Activated naive CD8-positive, alpha-beta T cell treated with anti-CD3 and anti-CD28 coated beads, Interleukin-2, amount 10 ng/mL, durations not matched to agents 7 days and 5 days (primary cell): ENCODE results near the gene SCEL. TPM values are rescaled to one million over a fixed set of nuclear protein-coding genes. Genes with fewer than 3 reads are reported as not detected.
A peak's percentile ranks its signal among the peaks of the same experiment; 100 is the strongest.

Experiments used
- ATAC-seq: fragments of 150-1000 bp; cut with Tn5 transposase; one replicate; pipeline ENCODE4 v1.10.0; 2021; ENCODE audit warnings: low read depth, moderate library complexity
- POLR2A ChIA-PET: fragments of 350-600 bp; sonication (Branson Sonifier 250); formaldehyde crosslinking; loops from one replicate; lab custom pipeline; 2021; ENCODE audit warnings: antibody characterized with exemption; lab: Charles Lee
- DNase-seq: peaks from one replicate; pipeline ENCODE4 v3.0.0; 2021
- H3K27ac Mint-ChIP-seq: one replicate; pipeline ENCODE4 v1.8.0; 2022; ENCODE audit warnings: mild to moderate bottlenecking, mixed read lengths
- H3K27me3 Mint-ChIP-seq: one replicate; pipeline ENCODE4 v1.8.0; 2022; ENCODE audit warnings: mild to moderate bottlenecking, moderate library complexity, mixed read lengths
- H3K36me3 Mint-ChIP-seq: one replicate; pipeline ENCODE4 v1.8.0; 2021; ENCODE audit warnings: mild to moderate bottlenecking, mixed read lengths
- H3K4me1 Mint-ChIP-seq: one replicate; pipeline ENCODE4 v1.8.0; 2021; ENCODE audit warnings: mixed read lengths
- H3K4me3 Mint-ChIP-seq: one replicate; pipeline ENCODE4 v1.8.0; 2022; ENCODE audit warnings: mild to moderate bottlenecking, moderate library complexity, mixed read lengths
- H3K9me3 Mint-ChIP-seq: one replicate; pipeline ENCODE4 v1.8.0; 2021; ENCODE audit warnings: mixed read lengths
- total RNA-seq, 2 experiments: library from RNA; stranded (reverse); gene quantifications; one replicate each; pipeline ENCODE4 v1.2.3, GENCODE V29; 2021

SCEL gene
- not detected for total RNA-seq

GRCh38 chr13:77535448-77535847 lies at the start of gene SCEL:
Gene SCEL, plus strand, starts transcription at chr13:77535706. Its CDS starts 20,170 bp downstream, at chr13:77555876.
- Mint-ChIP-seq H3K27ac (no peak within 1 kb of the TSS), H3K4me3 (no peak within 1 kb of the TSS), H3K4me1 (peaks cover 1% of the 10 kb centered on the region), H3K36me3 (no peaks in the 10 kb centered on the region), H3K27me3 (peaks cover 9% of the 10 kb centered on the region), H3K9me3 (no peaks in the 10 kb centered on the region)
- DNase-seq (no peak), ATAC-seq (no peak)
- POLR2A ChIA-PET = no interaction called here

- ATAC-seq (no peak), DNase-seq (no peak)
- no peak overlapping the region for H3K4me3 Mint-ChIP-seq
- no peak overlapping the region for H3K27ac Mint-ChIP-seq
- peaks cover 4% of the 10 kb centered on the region for H3K27me3 Mint-ChIP-seq
- no peaks in the 10 kb centered on the region for H3K4me1 Mint-ChIP-seq
- POLR2A ChIA-PET = no interaction called here
- H3K9me3 Mint-ChIP-seq = peaks cover 4% of the 10 kb centered on the region
- no peaks in the 10 kb centered on the region for H3K36me3 Mint-ChIP-seq
Observed at GRCh38 chr13:77489566-77490337, 45.8 kb upstream of the SCEL start.

DNA sequence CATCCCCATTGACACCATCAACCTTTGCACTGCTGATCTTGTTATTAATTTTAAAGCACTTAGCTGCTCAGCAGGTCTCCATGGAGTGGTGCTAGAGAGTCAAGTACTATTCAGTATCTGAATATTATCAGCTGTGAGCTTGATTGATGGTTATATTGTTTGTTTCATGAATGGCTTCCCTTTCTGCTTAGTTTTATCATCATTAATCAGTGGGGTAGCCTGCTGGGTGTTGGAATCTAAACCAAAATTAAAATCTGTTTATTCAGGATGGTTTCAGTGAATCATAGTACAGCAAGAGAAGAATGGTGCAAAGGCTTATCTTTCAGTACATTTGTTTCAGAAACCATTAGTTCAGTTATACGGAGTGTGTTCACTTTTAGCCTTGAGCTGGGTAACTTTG lies 42.5 kb upstream of the SCEL start:
- DNase-seq (no peak), ATAC-seq (no peak)
- Mint-ChIP-seq H3K27ac (no peak overlapping the region), H3K36me3 (no peaks in the 10 kb centered on the region), H3K9me3 (no peaks in the 10 kb centered on the region), H3K4me3 (no peak overlapping the region), H3K4me1 (no peaks in the 10 kb centered on the region), H3K27me3 (peaks cover 4% of the 10 kb centered on the region)
- POLR2A ChIA-PET = no interaction called here

GRCh38 chr13:77494226-77494625 lies 41.3 kb upstream of the SCEL start:
- H3K9me3 Mint-ChIP-seq = no peaks in the 10 kb centered on the region
- H3K4me1 Mint-ChIP-seq = no peaks in the 10 kb centered on the region
- POLR2A ChIA-PET = no interaction called here
- DNase-seq (no peak), ATAC-seq (no peak)
- no peaks in the 10 kb centered on the region for H3K36me3 Mint-ChIP-seq
- H3K4me3 Mint-ChIP-seq = no peak overlapping the region
- H3K27ac Mint-ChIP-seq = no peak overlapping the region
- peaks cover 4% of the 10 kb centered on the region for H3K27me3 Mint-ChIP-seq

- POLR2A ChIA-PET = no interaction called here
- Mint-ChIP-seq H3K4me1 (no peaks in the 10 kb centered on the region), H3K9me3 (no peaks in the 10 kb centered on the region), H3K27ac (no peak overlapping the region), H3K27me3 (peaks cover 8% of the 10 kb centered on the region), H3K36me3 (no peaks in the 10 kb centered on the region), H3K4me3 (no peak overlapping the region)
- ATAC-seq (no peak), DNase-seq (no peak)
Observed at GRCh38 chr13:77497350-77497749, 38.2 kb upstream of the SCEL start.

- Mint-ChIP-seq H3K9me3 (no peaks in the 10 kb centered on the region), H3K4me1 (no peaks in the 10 kb centered on the region), H3K36me3 (no peaks in the 10 kb centered on the region), H3K27me3 (peaks cover 8% of the 10 kb centered on the region), H3K27ac (no peak overlapping the region), H3K4me3 (no peak overlapping the region)
- POLR2A ChIA-PET = no interaction called here
- ATAC-seq (no peak), DNase-seq (no peak)
Observed at GRCh38 chr13:77497835-77498234, 37.7 kb upstream of the SCEL start.

DNA sequence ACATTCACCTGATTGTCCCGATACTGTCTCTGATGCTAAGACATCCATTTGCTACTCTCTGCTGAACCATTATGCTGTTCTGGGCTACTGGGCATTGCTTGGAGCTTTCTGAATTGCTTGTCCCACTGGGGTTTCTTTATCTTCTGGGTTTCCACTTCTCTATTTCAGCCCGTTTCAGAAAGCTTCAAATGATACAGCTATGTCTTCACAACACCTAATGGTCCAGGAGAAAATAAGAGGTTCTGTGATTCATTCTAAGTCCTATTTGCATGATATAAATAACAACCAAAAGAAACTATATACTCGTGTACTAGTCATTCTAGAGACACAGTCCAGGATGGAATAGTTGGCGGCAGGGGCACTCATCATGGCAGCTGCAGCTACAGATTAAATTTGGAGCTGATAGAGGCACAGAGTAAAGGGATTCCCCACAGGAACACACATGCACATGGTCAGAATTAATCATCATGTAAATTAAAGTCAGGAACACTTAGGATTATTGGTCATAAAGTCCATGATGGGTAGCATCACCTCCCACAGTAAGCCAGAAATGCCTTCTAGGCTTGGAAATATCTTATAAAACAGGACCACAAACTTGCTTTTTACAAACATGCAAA lies 33.3 kb upstream of the SCEL start:
- Mint-ChIP-seq H3K27ac (no peak overlapping the region), H3K36me3 (no peaks in the 10 kb centered on the region), H3K4me1 (no peaks in the 10 kb centered on the region), H3K4me3 (no peak overlapping the region), H3K27me3 (peaks cover 8% of the 10 kb centered on the region), H3K9me3 (no peaks in the 10 kb centered on the region)
- no peak for ATAC-seq
- no peak for DNase-seq
- POLR2A ChIA-PET = no interaction called here

GRCh38 chr13:77503398-77503797 lies 32.1 kb upstream of the SCEL start:
- no peak overlapping the region for H3K4me3 Mint-ChIP-seq

DNA sequence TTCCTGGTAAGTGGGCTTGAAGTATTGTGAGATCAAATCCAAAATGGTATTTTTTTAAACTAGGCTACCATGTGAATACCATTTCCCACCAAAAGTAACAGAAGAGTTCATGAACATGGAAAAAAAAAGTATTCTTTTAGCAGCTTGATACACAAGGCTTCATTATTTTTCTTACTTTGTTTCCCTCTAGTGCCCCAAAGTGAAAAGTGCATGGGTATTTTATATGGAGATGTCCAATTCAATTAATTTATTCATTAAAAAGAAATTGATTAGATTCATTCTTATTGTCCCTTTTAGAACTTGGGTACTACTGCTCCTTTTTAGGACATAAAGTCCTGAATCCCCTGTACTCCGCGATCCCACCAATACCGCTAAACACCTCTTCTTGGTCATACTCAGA lies 28.6 kb upstream of the SCEL start:
- ATAC-seq = no peak
- Mint-ChIP-seq H3K36me3 (no peaks in the 10 kb centered on the region), H3K4me1 (peaks cover 11% of the 10 kb centered on the region), H3K4me3 (no peak overlapping the region), H3K27ac (no peak overlapping the region), H3K9me3 (no peaks in the 10 kb centered on the region), H3K27me3 (peaks cover 5% of the 10 kb centered on the region)
- POLR2A ChIA-PET = no interaction called here
- no peak for DNase-seq

More at GRCh38 chr13:77503398-77503797, 32.1 kb upstream of the SCEL start:
- Mint-ChIP-seq H3K36me3 (no peaks in the 10 kb centered on the region), H3K27ac (no peak overlapping the region), H3K27me3 (peaks cover 8% of the 10 kb centered on the region), H3K9me3 (no peaks in the 10 kb centered on the region), H3K4me1 (peaks cover 4% of the 10 kb centered on the region)
- POLR2A ChIA-PET = interaction anchor here (0.6 kb wide), 1 partner anchor 638 kb away, joined by 3 read pairs; no protein-coding TSS in a partner anchor
- ATAC-seq (no peak), DNase-seq (no peak)

DNA sequence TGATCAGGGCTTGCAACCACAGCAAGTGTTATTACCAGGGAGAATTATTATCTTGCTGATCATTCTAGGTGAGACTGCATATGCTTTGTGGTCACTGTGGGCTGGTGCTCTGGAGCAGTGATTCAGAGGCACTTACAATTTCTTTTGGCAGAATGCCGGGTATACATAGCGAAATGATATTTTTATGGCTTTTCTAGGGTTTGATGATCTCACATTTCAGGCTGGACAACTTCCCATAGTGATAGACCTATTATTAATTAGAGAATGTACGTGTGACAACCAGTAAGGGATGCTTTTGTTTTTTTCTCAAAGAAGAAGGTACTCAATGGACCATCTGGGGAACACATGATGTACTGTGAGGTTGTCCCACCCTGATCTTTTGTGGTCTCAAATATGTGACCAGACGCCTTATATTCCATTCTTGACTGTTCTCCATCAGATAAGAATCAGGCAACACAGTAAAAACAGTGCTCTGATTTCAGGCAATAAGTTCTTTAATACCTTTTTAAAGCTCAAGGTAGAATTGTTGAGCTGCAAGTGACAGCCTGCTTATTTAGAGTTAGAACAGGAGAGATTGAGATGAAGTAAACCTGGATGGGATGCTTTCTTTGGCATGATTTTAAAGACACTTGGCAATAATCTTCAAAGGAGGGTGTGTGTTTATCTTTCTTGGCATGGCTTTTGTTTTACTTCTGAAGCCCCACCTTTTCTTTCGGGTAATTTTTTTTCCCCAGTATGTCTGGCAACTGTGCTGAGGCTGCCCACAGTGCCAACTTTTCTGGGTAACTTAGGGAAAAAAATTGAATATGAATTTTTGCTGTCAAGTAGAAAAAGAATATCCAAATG lies 27.4 kb upstream of the SCEL start:
- no peak for ATAC-seq
- no peaks in the 10 kb centered on the region for H3K36me3 Mint-ChIP-seq
- H3K4me1 Mint-ChIP-seq = peaks cover 11% of the 10 kb centered on the region
- H3K27ac Mint-ChIP-seq = no peak overlapping the region
- POLR2A ChIA-PET = no interaction called here
- no peaks in the 10 kb centered on the region for H3K9me3 Mint-ChIP-seq
- H3K27me3 Mint-ChIP-seq = no peaks in the 10 kb centered on the region
- DNase-seq = no peak
- H3K4me3 Mint-ChIP-seq = no peak overlapping the region

GRCh38 chr13:77508959-77509620 lies 26.4 kb upstream of the SCEL start:
- peak; percentile 26 for ATAC-seq
- Mint-ChIP-seq H3K36me3 (no peaks in the 10 kb centered on the region), H3K27me3 (no peaks in the 10 kb centered on the region), H3K27ac (no peak overlapping the region), H3K4me3 (no peak overlapping the region), H3K4me1 (peaks cover 13% of the 10 kb centered on the region), H3K9me3 (no peaks in the 10 kb centered on the region)
- no peak for DNase-seq
- POLR2A ChIA-PET = no interaction called here

DNA sequence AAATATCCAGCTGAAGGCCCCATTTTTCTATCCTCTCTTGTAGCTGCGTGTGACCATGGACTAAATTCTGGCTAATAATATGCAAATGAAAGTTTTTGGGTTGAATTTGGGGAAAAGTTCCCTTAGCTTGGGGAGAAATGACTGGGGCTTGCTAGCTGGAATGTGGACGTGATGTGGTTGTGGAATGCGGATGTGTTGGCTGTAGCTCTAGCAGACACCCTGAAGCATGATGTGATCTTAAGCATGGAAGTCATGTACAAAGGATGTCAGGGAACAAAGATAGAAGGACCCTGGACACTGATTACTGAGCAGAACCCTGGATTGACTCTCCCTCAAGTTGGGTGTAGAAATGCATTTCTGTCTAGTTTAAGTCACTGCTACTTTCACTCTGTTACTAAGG lies 25.4 kb upstream of the SCEL start:
- no peak for DNase-seq
- no peak for ATAC-seq
- no peaks in the 10 kb centered on the region for H3K36me3 Mint-ChIP-seq
- no peak overlapping the region for H3K27ac Mint-ChIP-seq
- H3K27me3 Mint-ChIP-seq = no peaks in the 10 kb centered on the region
- no peaks in the 10 kb centered on the region for H3K9me3 Mint-ChIP-seq
- H3K4me1 Mint-ChIP-seq = peaks cover 15% of the 10 kb centered on the region
- POLR2A ChIA-PET = no interaction called here
- no peak overlapping the region for H3K4me3 Mint-ChIP-seq

GRCh38 chr13:77511552-77511951 lies 24.0 kb upstream of the SCEL start:
- H3K27ac Mint-ChIP-seq = no peak overlapping the region
- no peaks in the 10 kb centered on the region for H3K9me3 Mint-ChIP-seq
- DNase-seq (no peak), ATAC-seq (no peak)
- H3K4me3 Mint-ChIP-seq = no peak overlapping the region
- POLR2A ChIA-PET = no interaction called here
- H3K27me3 Mint-ChIP-seq = no peaks in the 10 kb centered on the region
- H3K4me1 Mint-ChIP-seq = peaks cover 15% of the 10 kb centered on the region
- no peaks in the 10 kb centered on the region for H3K36me3 Mint-ChIP-seq
